Tibial artery (tissue), 4 donors: ENCODE measurements around the gene SENP1.

ENCODE experiments used
- DNase-seq, 2 donors: peaks; one replicate each; pipeline ENCODE4 v3.0.0-alpha.2; 2019
- H3K27ac ChIP-seq, 2 donors: fragments of 200-600 bp; sonication (generic) in 1 of 2; 1 replicate in 1 of 2; 2 replicates in 1 of 2; pipeline ENCODE4 v1.5.1; 2018 to 2019; ENCODE audit warnings: mild to moderate bottlenecking in 1 of 2
- H3K27me3 ChIP-seq, 2 donors: fragments of 200-600 bp; sonication (generic) in 1 of 2; one replicate each; pipeline versions ENCODE4 v1.5.1 to v1.6.0; 2016 to 2019
- H3K36me3 ChIP-seq, 3 donors: fragments of 200-600 bp; sonication (generic) in 2 of 3; one replicate each; pipeline ENCODE4 v1.5.1; 2016 to 2019; ENCODE audit warnings: mild to moderate bottlenecking in 2 of 3
- H3K4me1 ChIP-seq, 4 donors: fragments of 200-600 bp; sonication (generic) in 2 of 4; 1 replicate in 3 of 4; 2 replicates in 1 of 4; pipeline ENCODE4 v1.5.1; 2016 to 2019
- H3K4me3 ChIP-seq, 2 donors: fragments of 200-600 bp; sonication (generic) in 1 of 2; 1 replicate in 1 of 2; 2 replicates in 1 of 2; pipeline ENCODE4 v1.5.1; 2018 to 2019; ENCODE audit warnings: mild to moderate bottlenecking in 2 of 2
- H3K9me3 ChIP-seq, 3 donors: fragments of 200-600 bp; sonication (generic) in 1 of 3; one replicate each; pipeline ENCODE4 v1.5.1; 2016 to 2019
- intact Hi-C: fragments of 100-400 bp; cut with DNase I; formaldehyde crosslinking; loops from one replicate; pipeline ENCODE4 v1.15.0; 2023; ENCODE audit warnings: low total_unique reads
- TF ChIP-seq, protein P1 (sequence below), 2 experiments: fragments of 200-600 bp in 1 of 2; fragments of 450-650 bp in 1 of 2; IDR thresholded peaks; one replicate each; pipeline ENCODE4 v1.5.1; 2017 to 2019; ENCODE audit warnings: antibody characterized with exemption in 2 of 2, mild to moderate bottlenecking in 1 of 2, moderate library complexity in 1 of 2

SENP1 gene

DNA sequence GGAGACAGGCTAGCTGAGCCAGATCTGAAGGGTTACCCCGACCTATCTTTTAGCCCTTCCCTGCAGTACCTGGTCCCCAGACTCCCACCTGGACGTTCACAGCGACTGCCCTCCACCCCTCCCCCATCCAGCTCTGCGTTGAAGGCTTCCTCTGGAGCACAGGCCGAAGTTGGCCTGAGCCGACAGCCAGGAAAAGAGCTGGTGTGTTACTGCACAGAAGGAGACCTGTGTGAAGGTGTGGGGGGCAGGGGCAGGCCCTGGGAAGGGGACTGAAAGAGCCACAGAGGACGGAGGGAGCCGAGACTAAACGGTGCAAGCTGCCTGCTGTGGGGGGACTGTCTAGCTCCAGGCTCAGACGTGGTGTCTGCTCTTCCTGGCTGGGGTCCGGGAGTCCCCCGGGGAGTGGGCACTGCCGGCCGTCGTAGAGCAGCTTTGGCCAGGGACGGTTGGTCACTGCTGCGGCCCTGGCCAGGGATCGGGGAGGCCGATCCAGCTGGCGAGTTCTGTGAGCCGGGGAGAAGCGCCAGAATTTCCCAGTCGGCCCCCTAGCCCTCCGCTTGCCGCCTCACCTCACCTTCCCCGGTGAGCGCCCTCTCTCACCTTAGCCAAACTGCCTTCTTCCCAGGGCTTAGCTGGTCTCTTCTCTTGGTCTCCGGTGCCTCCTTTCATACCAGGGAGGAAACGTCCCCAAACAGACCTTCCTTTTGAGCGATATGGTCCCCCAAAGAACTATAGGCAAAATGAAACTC lies 100.7 kb downstream of the SENP1 start:
- no peaks in the 10 kb centered on the region for H3K9me3 ChIP-seq
- H3K4me3 ChIP-seq: peak overlapping the region in 1 of 2 donors; percentile 49
- no peak for DNase-seq
- H3K36me3 ChIP-seq: no peaks in the 10 kb centered on the region
- H3K27ac ChIP-seq: no peak overlapping the region
- H3K27me3 ChIP-seq: peaks cover 0 to 77% of the 10 kb centered on the region in 2 donors
- TF ChIP-seq, protein P1, sequence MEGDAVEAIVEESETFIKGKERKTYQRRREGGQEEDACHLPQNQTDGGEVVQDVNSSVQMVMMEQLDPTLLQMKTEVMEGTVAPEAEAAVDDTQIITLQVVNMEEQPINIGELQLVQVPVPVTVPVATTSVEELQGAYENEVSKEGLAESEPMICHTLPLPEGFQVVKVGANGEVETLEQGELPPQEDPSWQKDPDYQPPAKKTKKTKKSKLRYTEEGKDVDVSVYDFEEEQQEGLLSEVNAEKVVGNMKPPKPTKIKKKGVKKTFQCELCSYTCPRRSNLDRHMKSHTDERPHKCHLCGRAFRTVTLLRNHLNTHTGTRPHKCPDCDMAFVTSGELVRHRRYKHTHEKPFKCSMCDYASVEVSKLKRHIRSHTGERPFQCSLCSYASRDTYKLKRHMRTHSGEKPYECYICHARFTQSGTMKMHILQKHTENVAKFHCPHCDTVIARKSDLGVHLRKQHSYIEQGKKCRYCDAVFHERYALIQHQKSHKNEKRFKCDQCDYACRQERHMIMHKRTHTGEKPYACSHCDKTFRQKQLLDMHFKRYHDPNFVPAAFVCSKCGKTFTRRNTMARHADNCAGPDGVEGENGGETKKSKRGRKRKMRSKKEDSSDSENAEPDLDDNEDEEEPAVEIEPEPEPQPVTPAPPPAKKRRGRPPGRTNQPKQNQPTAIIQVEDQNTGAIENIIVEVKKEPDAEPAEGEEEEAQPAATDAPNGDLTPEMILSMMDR (IDR thresholded peaks at IDR 0.05): no peak
- intact Hi-C loops: no loop called here
- H3K4me1 ChIP-seq: peaks cover 0 to 48% (median 41%) of the 10 kb centered on the region in 4 donors

DNA sequence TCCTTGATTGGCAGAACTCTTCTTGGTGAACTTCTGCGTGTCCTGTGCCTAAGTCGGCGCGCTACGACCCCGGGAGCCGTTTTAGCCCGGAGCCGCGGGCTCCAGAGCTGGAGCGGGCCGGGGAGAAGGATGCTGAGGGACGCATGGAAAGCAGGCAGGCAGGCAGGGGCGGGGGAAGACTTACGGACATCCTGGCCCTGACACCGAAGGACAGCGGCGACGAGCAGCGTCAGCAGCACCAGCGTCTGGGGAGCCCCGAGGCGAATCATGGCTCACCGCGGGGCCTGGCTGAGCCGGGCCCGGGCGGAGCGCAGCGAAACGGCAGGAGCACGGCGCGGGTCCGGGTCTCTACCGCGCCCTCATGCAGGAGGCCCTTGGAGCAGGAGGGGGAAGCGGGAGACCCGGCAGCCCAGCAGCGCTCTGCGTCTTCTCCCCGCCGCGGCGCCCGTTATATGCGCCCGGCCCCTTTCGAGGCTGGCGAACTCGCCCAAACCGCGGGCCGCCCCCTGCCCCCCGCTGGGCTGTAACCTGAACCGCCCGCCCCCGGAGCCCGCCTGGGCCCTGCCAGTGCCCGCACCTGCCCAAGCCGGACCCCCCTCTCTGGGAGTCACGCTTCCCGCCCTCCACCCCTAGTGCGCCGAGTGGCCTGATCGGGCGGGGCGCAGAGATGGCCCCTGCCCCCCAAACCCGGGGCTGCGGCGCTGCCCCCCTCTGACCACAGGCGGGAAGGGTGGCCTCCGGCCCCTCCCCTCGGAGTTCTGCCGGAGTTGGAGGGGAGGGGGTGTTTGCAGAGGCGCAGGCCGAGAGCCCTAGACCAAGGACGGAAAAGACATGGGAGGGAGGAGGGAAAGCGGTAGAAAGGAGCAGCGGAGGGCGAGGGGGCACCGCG lies 101.6 kb downstream of the SENP1 start, which contains the start of gene COL2A1:
Gene COL2A1, minus strand, starts transcription at position 424 of the 889 bp plus-strand sequence. Its CDS starts 155 bp downstream, at position 269.
- peak within 1 kb of the TSS; percentile 17 to 49 for H3K4me3 ChIP-seq
- H3K9me3 ChIP-seq: no peaks in the 10 kb centered on the region
- TF ChIP-seq, protein P1 (IDR thresholded peaks at IDR 0.05): no peak
- DNase-seq: no peak
- H3K27me3 ChIP-seq: peaks cover 0 to 76% of the 10 kb centered on the region in 2 donors
- H3K36me3 ChIP-seq: no peaks in the 10 kb centered on the region
- H3K4me1 ChIP-seq: peaks cover 0 to 48% (median 41%) of the 10 kb centered on the region in 4 donors
- H3K27ac ChIP-seq: no peak within 1 kb of the TSS
- intact Hi-C loops: no loop called here

DNA sequence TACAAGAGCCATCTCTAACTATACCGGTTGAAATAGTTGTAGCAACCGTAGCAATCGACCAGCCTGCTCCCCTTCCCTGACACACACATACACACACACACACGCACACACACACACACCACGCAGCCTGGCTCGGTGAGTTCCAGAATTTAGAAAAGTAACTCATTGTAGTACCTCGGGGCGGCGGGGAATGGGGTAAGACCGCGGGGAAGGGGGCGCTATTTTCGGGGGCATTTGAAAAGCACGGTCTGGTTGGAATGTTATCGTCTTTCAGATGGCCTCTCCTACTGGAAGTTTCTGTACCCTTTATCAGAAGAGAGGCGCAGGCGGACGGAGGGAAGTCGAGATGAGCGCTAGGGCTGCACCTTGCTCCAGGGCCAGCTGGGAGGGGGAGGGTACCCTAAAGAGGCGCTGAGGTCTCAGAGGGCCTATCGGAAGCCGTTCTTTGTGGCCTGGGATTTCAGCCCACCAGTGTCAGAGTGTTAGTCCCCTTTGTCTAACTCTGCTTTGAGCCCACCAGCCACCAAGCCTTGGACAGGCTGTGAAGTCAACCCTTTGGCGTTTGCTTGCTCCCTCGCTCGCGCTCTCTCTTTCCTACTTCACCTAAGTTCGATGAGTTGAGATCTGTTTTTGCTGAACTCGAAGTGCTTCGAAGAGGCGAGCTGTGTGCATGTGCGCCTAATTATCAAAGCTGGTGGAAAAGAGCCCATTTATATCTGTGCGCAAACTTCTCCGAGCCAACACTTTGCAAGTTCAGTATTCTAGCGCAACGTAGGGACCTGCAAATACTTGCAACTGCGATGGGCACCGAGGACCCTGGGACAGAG lies 102.4 kb downstream of the SENP1 start:
- H3K27ac ChIP-seq: no peak overlapping the region
- intact Hi-C loops: no loop called here
- peaks cover 0 to 78% of the 10 kb centered on the region in 2 donors for H3K27me3 ChIP-seq
- no peak for DNase-seq
- TF ChIP-seq, protein P1 (IDR thresholded peaks at IDR 0.05): no peak
- peak overlapping the region; percentile 17 to 52 for H3K4me3 ChIP-seq
- H3K9me3 ChIP-seq: no peaks in the 10 kb centered on the region
- no peaks in the 10 kb centered on the region for H3K36me3 ChIP-seq
- H3K4me1 ChIP-seq: peaks cover 0 to 48% (median 41%) of the 10 kb centered on the region in 4 donors

DNA sequence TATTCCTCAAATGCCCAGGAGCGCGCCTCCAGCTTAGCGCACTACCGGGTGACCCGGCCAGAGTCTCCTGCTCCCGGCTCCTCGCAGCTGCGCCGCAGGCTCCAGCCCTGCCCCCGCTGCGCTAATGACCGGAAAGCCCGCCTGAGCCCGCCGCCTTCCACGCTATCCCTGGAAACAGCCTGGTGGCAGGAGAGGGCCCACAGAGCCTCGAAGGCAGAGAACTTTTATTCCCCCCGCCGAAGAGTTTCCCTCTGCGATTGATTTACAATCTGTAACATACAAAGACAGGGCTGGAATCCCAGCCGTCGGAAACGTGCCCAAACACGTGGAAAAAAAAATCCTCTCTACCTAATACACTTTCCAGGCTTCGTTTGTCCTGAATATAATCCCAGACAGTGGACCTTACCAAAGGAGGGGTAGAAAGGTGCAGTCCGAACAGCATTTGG lies 103.1 kb downstream of the SENP1 start:
- DNase-seq: no peak
- intact Hi-C loops: no loop called here
- Histone ChIP-seq H3K36me3 (no peaks in the 10 kb centered on the region), H3K4me1 (peaks cover 0 to 48% (median 41%) of the 10 kb centered on the region in 4 donors), H3K27me3 (peaks cover 0 to 81% of the 10 kb centered on the region in 2 donors), H3K4me3 (peak overlapping the region; percentile 47 to 52), H3K9me3 (no peaks in the 10 kb centered on the region), H3K27ac (no peak overlapping the region)
- TF ChIP-seq, protein P1 (IDR thresholded peaks at IDR 0.05): no peak

DNA sequence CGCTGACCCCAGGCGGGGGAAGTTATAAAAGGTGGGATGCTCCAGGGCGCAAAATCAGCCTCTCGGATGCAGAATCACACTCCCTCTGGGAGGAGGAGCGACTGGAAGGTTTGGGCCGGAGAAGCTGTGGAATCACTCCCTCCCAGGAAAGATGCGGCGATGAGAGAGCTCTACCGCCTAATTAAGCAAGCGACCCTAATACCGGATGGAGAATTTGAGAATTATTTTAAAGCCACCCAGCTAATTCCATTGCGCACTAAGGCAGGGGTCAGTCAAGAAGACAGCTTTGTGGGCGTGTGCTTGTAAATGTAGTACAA lies 103.5 kb downstream of the SENP1 start:
- Histone ChIP-seq H3K36me3 (no peaks in the 10 kb centered on the region), H3K4me3 (peak overlapping the region; percentile 47 to 52), H3K27ac (no peak overlapping the region), H3K9me3 (no peaks in the 10 kb centered on the region), H3K4me1 (peaks cover 0 to 48% (median 41%) of the 10 kb centered on the region in 4 donors), H3K27me3 (peaks cover 0 to 81% of the 10 kb centered on the region in 2 donors)
- intact Hi-C loops: no loop called here
- TF ChIP-seq, protein P1 (IDR thresholded peaks at IDR 0.05): no peak
- no peak for DNase-seq
